Measurements from ENCODE around the gene SCN3B.

Gene SCN3B

DNA sequence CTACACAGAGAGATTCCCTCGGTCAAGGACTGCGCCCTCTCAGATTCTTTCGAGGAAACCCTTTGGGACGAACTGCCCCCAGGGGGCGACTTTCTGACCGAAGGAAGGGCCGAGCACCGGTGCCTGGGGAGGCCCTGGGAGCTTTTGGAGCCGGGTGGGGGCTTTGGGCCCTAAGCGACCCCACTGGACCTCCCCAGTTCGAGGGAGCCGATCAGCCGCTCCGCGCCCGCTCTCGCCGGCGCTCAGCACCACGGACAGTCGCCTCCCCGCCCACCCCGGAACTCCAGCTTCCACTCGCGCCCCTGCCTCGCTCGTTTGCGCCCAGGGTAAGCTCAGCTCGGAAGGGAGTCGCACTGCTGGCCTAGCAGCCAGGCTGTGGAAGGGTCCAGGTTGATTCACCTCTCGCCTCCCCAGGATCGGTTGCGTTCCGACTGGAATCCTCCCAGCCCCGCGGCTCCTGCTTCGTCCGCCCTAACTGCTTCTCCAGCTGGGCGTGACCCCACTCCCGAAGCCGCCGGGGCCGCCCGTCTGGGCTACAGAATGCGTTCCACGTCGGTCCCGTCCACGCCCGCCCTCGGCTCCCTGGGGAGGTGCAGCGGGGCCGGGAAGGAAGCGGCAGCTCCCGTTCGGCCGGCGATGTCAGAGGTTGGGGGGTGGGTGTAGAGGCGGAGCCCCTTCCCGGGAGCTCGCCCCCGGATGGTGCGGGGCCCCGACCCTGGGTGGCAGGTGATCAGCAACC, 428 bp downstream of the SCN3B start:
- peak; percentile 54 for DNase-seq

DNA sequence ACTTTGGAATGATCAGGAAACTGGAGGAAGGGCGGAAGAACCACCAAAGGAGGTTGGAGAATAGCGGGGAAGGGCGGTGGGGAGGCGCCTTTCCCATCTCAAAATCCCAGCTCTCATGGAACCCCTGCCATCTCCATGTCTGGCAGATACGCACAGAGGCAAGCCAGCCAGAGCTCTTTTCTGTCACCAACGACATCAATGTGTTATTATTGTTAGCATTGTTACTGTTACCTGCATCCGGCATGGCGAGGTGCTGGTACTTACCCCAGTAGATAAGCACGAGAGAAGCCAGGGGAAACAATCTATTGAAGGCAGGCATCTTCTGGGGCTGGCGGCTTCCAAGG, 969 bp downstream of the SCN3B start:
- DNase-seq = no peak

DNA sequence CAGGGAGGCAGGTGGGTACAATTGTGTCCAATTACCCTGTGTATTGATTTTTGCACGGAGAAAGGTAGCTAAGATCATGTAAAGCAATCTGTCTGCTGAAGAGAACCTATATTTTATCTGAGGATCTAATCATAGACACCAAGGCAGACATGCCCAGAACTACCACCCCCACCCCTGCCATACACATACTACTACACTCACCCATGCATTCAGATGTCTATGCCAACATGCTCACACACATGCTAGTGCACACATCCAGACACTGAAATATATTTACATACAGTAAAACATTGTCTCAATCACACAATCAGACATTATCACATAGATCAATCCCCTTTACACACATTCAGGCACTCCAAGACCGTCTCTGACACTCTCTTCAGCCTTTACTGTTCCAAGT, 1.8 kb downstream of the SCN3B start:
- no peak for DNase-seq

DNA sequence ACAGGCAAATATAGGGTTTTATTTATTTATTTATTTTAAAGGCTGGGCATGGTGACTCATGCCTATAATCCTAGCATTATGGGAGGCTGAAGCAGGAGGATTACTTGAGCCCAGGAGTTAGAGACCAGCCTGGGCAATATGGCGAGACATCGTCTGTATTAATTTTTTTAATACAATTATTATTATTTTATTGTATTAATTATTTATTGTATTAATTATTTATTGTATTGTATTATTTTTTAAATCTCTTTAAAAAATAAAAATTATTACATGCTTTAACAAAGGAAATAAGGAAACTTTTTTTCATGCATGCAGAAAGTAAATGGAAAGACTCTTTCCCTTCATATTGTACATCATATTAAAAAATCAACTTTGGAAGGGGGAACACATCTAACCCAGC, 3.5 kb downstream of the SCN3B start:
- no peak for DNase-seq

DNA sequence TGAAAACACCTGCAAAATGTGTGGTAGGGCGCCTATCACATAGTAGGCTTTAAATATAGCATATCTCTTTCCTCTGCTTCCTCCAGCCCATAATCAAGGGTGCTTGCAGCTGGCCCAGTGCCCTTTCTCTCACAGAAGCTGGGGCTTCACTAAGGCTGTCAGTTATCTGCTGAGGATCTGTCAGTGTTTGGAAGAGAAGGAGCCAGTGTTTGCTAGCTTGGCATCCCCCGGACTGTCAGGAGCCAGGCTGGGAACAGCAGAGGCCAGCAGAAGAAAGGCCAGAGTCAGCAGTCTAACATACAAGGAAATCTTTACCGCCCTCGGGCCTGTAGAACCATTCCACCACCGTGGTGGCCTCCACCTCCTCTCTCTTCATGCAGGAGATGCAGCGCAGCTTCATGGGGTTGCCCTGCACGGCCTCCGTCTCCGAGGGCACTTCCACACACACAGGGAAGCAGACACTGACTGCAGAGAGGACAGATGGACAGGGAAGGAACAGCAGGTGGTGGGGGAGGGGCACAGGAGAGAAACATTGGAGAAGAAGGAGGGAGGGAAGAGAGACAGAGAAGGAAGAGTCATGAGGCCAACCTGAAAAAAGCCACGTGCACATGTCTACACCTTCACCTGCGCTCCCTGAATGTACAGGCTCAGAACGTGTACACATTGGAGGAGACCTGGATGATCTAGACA, 9.0 kb downstream of the SCN3B start:
- no peak for DNase-seq

DNA sequence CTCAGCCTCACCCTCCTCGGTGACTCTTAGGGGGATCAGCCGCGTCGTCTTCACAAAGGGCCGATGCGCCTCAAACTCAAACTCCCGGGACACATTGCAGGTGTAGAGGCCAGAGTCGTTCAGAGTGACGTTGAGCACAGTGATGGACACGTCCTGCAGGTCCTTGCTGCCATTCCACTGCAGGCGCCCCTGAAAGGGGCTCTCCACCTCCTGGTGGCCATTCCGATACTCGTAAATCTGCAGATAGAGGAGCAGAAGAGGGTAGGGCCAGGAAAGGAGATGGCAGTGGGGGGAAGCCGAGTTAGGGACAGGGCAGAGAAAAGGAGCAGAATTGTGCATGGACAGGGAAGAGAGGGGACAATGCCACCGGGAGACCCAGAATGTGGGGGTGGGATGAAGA, 12.0 kb downstream of the SCN3B start:
- no peak for DNase-seq

DNA sequence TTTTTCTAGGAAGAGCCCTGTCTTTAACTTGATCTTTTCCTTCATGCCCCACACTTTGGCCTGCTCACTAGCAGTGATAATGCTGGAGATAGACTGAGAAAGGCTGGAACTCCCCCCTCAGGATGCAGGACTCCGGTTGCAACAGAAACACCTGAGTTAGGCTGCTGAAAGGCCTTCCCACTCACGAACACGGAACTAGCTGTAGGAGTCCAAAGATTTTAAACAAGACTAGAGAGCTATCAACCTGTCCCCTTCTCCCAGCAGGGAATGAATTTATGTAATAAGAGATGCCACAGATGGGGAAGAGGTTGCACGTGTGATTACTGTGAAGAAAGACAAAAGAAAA, 13.0 kb downstream of the SCN3B start:
- no peak for DNase-seq

DNA sequence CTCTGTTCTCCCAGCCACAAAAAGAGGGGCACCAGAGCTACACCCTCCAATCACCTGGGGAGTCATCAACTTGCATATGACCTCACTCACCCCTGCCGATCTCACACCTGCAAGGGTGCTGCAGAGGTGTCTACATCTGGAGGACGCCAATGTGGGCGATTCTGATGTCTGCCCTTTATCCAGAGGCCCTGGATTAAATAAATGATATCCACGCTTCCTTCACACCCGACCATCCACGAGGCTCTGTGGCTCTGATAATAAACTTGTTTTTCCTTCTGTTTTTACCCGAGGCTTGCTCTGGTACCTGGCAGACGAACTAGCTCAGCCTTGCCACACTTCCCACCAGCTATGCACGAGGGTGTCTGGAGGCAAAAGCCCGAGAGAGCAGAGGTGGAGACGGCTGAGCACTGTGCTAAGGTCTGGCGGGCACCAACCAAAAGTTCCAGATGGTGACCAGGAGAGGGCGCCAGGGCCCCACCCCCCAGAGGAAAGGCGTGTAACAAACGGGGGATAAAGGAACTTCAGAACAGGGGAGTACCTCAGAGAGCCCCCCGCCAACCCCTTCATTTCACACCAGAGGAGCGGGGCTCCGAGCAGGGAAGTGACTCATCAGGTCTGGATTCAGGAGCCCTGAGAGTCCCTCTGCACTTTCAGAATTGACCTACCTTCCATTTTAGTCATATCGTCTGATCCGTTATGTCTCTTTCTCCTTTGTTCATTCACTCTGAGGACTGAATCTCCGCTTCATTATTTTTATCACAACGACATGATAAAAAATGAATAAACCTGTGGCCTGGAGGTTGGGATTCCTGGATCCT, 13.5 kb downstream of the SCN3B start:
- peak; percentile 10 for DNase-seq

DNA sequence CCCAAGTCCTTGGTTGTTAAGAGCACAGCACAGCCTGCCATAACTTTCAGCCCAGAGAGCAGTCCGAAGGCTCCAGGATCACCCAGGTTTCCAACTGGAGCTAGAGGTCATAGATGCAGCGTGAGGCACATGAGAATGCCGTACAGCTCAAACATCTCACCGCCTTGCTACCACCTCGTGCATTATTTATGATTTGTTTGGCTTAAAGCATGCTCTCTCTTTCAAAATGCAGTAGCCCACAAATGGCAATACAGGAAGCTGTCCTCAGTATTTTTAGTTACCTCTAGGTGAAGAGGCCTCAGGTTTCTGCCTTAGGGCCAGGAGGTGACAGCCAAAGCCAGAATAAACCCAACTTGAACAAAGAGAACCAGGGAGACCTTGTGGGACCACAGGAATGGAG, 14.4 kb downstream of the SCN3B start:
- no peak for DNase-seq

DNA sequence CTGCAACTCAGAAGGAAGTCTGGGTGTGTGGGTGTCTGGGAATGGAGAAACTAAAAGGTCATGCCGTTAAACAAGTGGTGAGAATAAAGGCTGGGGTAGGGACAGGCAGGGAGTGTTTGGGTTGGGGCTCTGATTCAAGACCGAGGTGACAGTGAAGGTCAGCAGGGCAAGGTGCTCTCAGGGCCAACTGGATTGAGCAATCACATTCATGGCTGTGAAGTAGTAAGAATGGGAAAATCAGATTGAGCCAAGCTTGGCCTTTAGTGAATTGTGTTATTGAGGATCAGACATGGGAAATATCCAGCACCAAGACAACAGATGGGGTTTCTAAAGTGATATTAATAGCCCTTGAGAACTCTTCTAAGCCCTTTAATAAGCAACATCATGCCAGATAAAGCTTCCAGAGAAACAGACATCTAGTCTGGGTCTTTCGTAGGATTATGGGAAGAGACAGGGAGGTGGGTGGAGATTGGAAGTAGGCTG, 24.3 kb downstream of the SCN3B start:
- DNase-seq = no peak

DNA sequence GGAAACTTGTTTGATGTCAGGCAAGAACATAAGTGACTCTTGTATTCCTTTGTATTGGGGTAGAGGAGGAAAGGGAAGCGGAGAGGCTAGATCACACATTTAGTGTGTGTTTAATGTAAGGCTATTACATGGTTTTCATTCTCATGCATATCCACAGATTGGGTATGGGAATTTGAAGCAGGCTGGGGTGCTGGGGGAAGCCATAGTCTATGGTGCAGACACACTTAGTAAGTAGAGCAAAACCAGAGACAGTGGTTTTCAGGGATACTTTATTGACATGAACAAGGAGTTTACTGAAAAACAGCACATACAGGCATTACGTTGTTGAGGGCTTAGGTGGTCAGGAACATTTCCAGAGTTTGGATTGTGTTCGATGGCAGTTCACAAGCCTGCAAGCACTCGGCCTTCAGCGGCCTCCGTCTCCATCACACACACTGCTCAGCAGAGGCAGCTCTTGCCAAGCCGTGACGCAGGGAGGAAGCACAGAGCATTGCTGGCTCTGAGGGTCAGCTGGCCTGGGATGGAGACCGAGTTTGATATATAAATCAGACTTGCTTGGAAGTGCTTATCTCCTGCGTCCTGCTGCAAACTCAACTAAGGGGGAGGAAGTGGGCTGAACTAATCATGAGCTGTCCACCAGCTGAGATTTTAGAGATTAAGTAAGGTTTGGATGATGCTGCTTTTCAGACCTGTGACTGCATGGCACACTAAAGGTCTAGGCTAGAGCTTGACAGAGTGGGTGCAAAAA, 25.3 kb downstream of the SCN3B start:
- DNase-seq = no peak

DNA sequence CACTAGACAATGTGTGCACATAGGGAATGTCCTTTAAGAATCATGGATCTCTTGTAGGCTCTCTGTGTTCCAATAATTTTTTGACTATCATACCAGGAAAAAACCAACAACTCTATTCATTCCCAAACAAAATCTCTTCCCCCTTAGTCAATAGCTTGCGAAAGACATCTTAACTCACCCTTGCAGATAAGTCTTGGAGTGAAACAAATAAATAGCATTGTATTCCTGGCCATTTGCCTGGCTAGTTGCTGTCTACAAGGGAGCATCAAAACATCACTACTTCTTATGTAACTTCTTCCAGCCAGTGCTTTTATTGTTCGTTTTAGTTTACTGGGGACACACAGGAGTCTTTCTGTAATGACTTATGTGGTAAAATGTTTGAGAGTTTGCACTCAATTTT, 29.4 kb downstream of the SCN3B start:
- no peak for DNase-seq

DNA sequence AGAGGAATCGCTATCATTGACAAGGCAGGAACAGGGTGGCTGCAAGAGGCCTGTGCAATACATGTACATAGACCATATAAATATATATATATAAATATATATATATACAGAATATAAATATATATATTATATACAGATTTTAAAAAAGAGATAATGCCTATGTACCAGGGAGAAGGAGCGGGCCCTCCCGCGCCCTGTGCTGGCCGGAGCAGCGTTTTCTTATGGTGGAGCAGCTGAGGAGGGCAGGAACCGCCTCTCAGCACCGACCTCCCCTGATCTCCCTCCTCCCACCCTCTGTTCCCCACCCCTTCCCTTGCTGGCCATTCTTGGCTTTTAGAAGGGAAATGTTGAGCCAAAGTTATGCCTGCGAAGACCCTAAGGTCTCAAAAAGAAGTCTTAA, 31.8 kb downstream of the SCN3B start:
- no peak for DNase-seq

DNA sequence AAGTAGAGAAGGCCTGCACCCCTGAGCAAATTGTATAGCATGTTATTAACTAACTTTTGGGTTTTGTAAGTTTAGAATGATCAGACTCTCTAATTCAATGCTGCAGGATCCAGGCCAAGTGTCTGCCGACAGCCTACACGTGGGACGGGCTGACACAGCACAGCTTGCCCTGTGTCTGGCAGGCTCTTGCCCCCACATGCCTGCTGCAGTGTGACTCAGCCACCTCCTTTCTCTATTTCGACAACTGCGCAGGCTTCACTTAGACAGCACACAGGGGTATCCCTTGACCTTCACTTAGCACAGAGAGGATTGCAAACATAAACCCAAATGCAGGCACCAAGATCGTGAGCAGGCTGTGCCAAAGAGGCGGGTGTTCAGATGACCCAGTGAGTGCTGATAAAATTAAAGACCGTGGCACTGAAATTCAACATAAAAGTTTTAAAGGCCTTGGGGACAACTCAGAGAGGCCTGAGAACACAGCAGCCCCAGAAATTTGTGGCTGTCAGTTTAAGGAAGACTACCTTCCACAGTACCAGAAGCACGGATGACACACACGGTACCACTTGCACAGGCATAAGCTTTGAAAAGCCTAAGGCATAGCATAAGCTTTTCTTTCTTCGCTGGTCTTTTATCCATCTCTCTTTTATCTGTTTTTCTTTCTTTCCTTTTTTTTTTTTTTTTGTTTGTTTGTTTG, 37.8 kb downstream of the SCN3B start:
- DNase-seq = no peak

DNA sequence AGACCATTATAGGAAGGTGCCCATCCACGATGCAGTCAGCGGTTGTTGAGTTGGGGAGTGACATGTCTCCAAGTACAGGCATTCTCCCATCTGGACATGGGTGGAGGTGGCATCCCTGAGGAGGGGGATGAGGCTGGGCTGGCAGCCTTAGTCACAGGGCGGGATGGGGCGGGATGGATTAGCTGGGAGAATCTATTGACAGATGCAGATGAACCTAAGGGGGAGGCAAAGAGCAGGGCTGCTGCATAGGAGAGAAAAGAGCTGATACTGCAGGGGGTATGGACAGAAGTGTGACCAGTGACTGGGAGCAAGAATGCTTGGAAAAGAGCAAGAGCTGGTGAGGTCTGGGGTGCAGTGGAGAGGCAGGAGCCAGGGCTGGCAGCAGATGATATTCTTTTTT, 42.7 kb downstream of the SCN3B start:
- DNase-seq = no peak

DNA sequence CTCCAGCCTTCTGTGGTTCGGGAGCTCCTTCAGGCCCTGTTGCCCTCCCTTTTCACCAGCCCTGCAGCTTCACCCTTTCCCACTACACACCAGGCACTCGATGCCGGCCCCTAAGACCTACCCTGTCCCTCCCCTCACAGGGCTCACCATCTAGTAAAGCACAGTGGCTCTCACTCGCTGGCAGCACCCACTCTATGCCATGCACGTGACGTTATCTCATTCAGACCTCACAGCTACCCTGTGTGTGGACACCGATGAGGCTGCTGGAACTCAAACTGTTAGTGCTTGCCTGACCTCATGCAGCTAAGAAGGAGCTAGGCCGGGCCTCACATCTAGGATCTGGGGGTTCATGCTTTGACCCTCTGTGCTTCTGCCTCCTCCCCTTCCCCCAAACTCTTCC, 45.5 kb downstream of the SCN3B start:
- DNase-seq = no peak

DNA sequence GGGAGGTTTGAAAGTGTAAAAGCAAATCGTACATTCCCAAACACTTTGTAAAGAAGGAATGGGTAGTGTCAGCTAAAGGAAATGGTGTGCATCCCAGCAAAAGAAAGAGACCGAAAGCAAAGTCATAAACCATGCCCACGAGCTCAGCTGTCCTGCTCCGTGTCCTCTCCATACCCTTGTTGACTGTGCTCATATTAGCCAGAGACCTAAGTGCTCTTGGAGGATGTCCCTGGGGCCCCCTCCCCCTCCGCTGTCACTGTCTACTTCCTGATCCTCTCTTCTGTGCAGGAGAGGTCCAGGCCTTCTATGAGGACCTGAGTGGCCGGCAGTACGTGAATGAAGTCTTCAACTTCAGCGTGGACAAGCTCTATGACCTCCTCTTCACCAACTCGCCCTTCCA, 46.1 kb downstream of the SCN3B start:
- no peak for DNase-seq

DNA sequence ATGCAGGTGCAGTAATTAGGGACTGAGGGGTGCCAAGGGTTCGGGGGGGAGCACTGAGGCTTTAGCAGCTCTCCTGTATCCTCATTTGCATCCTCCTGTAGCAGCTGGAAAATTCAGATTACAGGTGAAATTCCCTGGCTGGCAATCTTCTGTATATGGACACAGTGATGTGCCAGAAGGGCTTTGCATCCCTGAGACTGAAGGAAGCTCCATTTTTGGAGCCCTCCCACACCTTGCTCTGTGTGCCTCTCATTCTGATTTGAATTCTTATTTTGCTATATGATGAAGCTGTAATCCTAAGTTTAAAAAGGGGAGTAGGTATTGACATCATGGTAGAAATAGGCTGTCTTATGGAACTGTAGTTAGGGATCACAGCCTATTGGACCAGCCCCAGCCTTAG, 46.6 kb downstream of the SCN3B start:
- no peak for DNase-seq

DNA sequence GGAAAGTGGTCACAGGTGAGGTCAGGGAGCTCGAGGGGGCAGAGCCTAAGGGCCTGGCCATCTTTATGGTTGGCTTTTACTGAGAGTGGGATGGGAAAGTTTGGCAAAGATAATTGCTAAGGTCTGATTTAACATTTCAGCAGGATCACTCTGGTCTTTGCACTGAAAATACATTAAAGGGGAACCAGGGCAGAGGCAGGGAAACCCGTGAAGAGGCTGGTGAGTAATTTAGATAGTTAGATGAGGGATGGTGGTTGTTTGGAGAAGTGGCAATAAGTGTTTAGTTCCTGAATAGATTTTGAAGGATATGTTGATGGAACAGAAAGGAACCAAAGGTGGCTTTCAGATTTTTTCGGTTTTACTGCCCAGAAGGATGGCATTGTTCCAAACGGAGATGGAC, 50.8 kb downstream of the SCN3B start:
- no peak for DNase-seq

DNA sequence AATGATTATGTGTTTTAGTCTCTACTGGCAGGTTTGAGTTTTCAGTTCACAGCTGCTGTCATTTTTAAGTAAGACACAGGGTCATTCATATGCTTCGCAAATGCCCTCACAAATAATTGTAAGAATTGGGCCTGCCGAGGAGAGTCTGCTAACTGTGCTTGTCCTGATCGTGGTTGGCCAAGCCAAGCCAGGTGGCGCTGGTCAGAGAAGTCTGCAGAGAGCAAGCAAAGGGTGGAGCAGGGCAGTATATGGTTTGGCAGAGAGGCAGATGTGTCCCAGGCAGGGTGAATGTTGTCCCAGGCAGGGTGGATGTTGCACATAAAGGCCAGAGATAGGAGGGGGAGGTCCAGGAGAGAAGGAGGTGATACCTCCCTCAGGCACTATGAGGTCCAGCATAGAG, 52.7 kb downstream of the SCN3B start:
- no peak for DNase-seq

DNA sequence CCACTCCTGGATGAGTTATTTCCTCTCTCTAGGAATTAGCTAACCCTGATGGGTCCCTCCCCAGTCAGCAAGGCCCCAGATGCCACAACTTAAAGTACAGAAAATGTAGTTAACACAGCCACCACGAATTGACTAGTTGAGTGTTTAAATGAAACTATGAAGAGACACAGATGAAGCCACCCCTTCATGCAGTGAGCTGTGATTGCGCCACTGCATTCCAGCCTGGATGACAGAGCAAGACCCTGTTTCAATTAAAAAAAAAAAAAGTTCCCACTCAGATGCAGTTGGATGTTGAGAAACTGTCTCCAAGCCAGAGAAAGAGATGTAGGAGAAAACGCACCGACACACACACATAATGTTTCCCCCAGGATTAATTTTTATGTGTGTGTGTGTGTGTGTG, 53.3 kb downstream of the SCN3B start:
- DNase-seq = no peak

DNA sequence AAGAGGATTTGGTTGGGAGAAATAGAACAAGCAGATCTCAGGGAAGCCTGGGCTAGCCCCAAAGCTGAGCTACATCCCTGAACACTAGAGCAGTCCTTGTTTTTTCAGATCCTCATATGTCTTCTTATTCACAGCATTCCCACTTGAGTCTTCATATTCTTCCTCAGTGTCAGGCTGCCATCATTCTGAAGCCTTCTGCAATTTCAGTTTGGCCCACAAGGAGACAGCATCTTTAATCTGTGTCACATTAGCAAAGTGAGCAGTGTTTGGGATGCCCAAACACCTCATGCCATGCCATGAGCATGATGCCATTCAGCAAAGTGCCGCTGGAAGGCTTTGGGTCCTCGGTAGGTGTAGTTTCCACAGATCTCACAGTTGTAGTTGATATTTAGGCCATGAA, 56.6 kb downstream of the SCN3B start:
- DNase-seq = no peak

DNA sequence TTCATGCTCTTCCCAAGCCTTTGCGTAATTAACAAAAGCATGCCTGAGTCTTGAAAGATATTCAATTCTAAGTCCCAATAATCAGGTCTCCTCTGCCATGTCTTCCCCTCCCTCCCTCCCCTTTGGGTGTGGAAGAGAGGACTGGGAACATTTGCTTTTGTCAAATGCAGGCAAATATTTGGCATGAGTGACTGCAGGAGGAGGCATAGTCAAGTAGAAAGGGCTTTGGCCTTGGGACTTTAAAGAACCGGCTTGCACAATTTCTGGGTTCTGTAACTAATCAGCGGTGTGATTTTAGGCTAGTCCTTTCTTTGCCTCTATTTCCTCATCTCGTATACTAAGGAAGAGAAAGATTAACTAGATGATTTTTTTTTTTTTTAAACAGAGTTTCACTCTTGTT, 59.5 kb downstream of the SCN3B start:
- DNase-seq = no peak

Data from kidney glomerular epithelial cell (primary cell).